Ascending aorta (tissue), 2 donors: ENCODE measurements around the gene OR4P4. TPM values are rescaled to one million over a fixed set of nuclear protein-coding genes. Genes with fewer than 3 reads are reported as not detected.

Source experiments
- DNase-seq, 2 donors: peaks; one replicate each; pipeline ENCODE4 v3.0.0-alpha.2; 2019; ENCODE audit warnings: low spot score in 2 of 2
- H3K27ac ChIP-seq, 2 donors: fragments of 200-600 bp; sonication (generic); one replicate each; pipeline ENCODE4 v1.5.1; 2016 to 2017; ENCODE audit warnings: mild to moderate bottlenecking in 1 of 2
- H3K27me3 ChIP-seq: fragments of 200-600 bp; sonication (generic); one replicate; pipeline ENCODE4 v1.5.1; 2017
- H3K36me3 ChIP-seq, 2 donors: fragments of 200-600 bp; sonication (generic); one replicate each; pipeline ENCODE4 v1.5.1; 2016
- H3K4me1 ChIP-seq, 2 donors: fragments of 200-600 bp; sonication (generic); one replicate each; pipeline ENCODE4 v1.5.1; 2016 to 2017; ENCODE audit warnings: mild to moderate bottlenecking in 1 of 2
- H3K4me3 ChIP-seq, 2 donors: fragments of 200-600 bp; sonication (generic); one replicate each; pipeline ENCODE4 v1.5.1; 2016 to 2017; ENCODE audit warnings: mild to moderate bottlenecking in 1 of 2
- H3K9me3 ChIP-seq, 2 donors: fragments of 200-600 bp; sonication (generic); one replicate each; pipeline ENCODE4 v1.5.1; 2016
- CTCF ChIP-seq, 3 experiments: fragments of 200-600 bp in 2 of 3; fragments of 450-650 bp in 1 of 3; sonication (generic) in 2 of 3; IDR thresholded peaks; one replicate each; pipeline ENCODE4 v1.5.1; 2016 to 2019; ENCODE audit warnings: antibody characterized with exemption in 3 of 3, mild to moderate bottlenecking in 1 of 3, moderate library complexity in 1 of 3
- intact Hi-C: fragments of 100-400 bp; cut with DNase I; formaldehyde crosslinking; loops from one replicate; pipeline ENCODE4 v1.15.1; 2023
- total RNA-seq: library from RNA; depleted of rRNA; stranded (reverse); fragments of >200 nt; gene quantifications from one replicate; pipeline ENCODE4 v1.1.0, GENCODE V29; 2016

The OR4P4 gene
- total RNA-seq, 1 donor from 2014 or later, result not detected

GRCh38 chr11:55658031-55658573 is 23.2 kb downstream of the OR4P4 start:
- intact Hi-C loops, result no loop called here
- H3K4me3 ChIP-seq, result no peak overlapping the region

GRCh38 chr11:55658608-55659007 is 23.7 kb downstream of the OR4P4 start:
- no peak overlapping the region for H3K27ac ChIP-seq
- DNase-seq, result no peak
- H3K9me3 ChIP-seq, result no peaks in the 10 kb centered on the region
- no peak overlapping the region for H3K4me3 ChIP-seq
- no peaks in the 10 kb centered on the region for H3K36me3 ChIP-seq
- no peaks in the 10 kb centered on the region for H3K27me3 ChIP-seq
- H3K4me1 ChIP-seq, result no peaks in the 10 kb centered on the region
- TF ChIP-seq CTCF (IDR thresholded peaks at IDR 0.05), result no peak
- intact Hi-C loops, result no loop called here

More at GRCh38 chr11:55658031-55658573, 23.2 kb downstream of the OR4P4 start:
- no peak for TF ChIP-seq CTCF (IDR thresholded peaks at IDR 0.05)
- Histone ChIP-seq H3K27ac (no peak overlapping the region), H3K27me3 (no peaks in the 10 kb centered on the region), H3K4me1 (no peaks in the 10 kb centered on the region), H3K9me3 (no peaks in the 10 kb centered on the region), H3K36me3 (no peaks in the 10 kb centered on the region)
- DNase-seq, result no peak

- H3K4me1 ChIP-seq, result no peaks in the 10 kb centered on the region
- H3K36me3 ChIP-seq, result no peaks in the 10 kb centered on the region
- no peak within 1 kb of the TSS for H3K4me3 ChIP-seq
- H3K9me3 ChIP-seq, result no peaks in the 10 kb centered on the region
- H3K27ac ChIP-seq, result no peak within 1 kb of the TSS
- no peak for TF ChIP-seq CTCF (IDR thresholded peaks at IDR 0.05)
- no peaks in the 10 kb centered on the region for H3K27me3 ChIP-seq
- no peak for DNase-seq
- intact Hi-C loops, result no loop called here
Measured at GRCh38 chr11:55661901-55662300, 27.0 kb downstream of the OR4P4 start, which contains the start of gene OR4C6. Gene OR4C6 (plus strand): TSS chr11:55662201. CDS start chr11:55665167, 2,966 bp downstream.

- no peaks in the 10 kb centered on the region for H3K27me3 ChIP-seq
- TF ChIP-seq CTCF (IDR thresholded peaks at IDR 0.05), result no peak
- H3K4me1 ChIP-seq, result no peaks in the 10 kb centered on the region
- H3K4me3 ChIP-seq, result no peak overlapping the region
- H3K27ac ChIP-seq, result no peak overlapping the region
- H3K9me3 ChIP-seq, result no peaks in the 10 kb centered on the region
- intact Hi-C loops, result no loop called here
- DNase-seq, result no peak
- H3K36me3 ChIP-seq, result no peaks in the 10 kb centered on the region
Measured at GRCh38 chr11:55669376-55669775, 34.5 kb downstream of the OR4P4 start.

- no peak for DNase-seq
- intact Hi-C loops, result no loop called here
Measured at GRCh38 chr11:55673860-55674259, 38.9 kb downstream of the OR4P4 start.

More at GRCh38 chr11:55673860-55674259, 38.9 kb downstream of the OR4P4 start:
- Histone ChIP-seq H3K4me3 (no peak overlapping the region), H3K27me3 (no peaks in the 10 kb centered on the region), H3K27ac (no peak overlapping the region), H3K4me1 (no peaks in the 10 kb centered on the region), H3K36me3 (no peaks in the 10 kb centered on the region), H3K9me3 (no peaks in the 10 kb centered on the region)
- no peak for TF ChIP-seq CTCF (IDR thresholded peaks at IDR 0.05)

Other genes starting within 250 kb of the OR4P4 start
- not detected for gene OR4C15, start 80.6 kb upstream of the OR4P4 start, total RNA-seq
- gene OR4C16, start 63.0 kb upstream of the OR4P4 start, total RNA-seq, result not detected
- gene OR4C11, start 27.5 kb upstream of the OR4P4 start, total RNA-seq, result not detected
- not detected for gene OR4S2, start 13.2 kb downstream of the OR4P4 start, total RNA-seq
- not detected for gene OR4C6, start 27.1 kb downstream of the OR4P4 start, total RNA-seq
- not detected for gene OR5D13, start 138.3 kb downstream of the OR4P4 start, total RNA-seq
- gene OR5D14, start 160.4 kb downstream of the OR4P4 start, total RNA-seq, result not detected
- not detected for gene OR5L1, start 176.3 kb downstream of the OR4P4 start, total RNA-seq
- gene OR5D18, start 184.5 kb downstream of the OR4P4 start, total RNA-seq, result not detected
- not detected for gene OR5L2, start 192.1 kb downstream of the OR4P4 start, total RNA-seq
- gene OR5D16, start 203.6 kb downstream of the OR4P4 start, total RNA-seq, result not detected
- gene TRIM51, start 248.2 kb downstream of the OR4P4 start, total RNA-seq, result not detected